Muscle layer of duodenum (tissue), 2 donors: ENCODE data around the gene ZNF831.

Experiments
- H3K27ac ChIP-seq: one replicate; pipeline ENCODE4 v1.7.0; 2013; ENCODE audit warnings: mild to moderate bottlenecking, low read length
- H3K27me3 ChIP-seq: one replicate; pipeline ENCODE4 v1.7.0; 2013; ENCODE audit warnings: low read depth, mild to moderate bottlenecking, control low read depth, low read length
- H3K36me3 ChIP-seq, 2 donors: one replicate each; pipeline ENCODE4 v1.7.0; 2013; ENCODE audit warnings: low read length in 2 of 2, control low read depth in 1 of 2, mild to moderate bottlenecking in 1 of 2; ENCODE audit not compliant: insufficient read depth in 2 of 2, control insufficient read depth in 1 of 2
- H3K4me1 ChIP-seq, 2 donors: one replicate each; pipeline ENCODE4 v1.7.0; 2013; ENCODE audit warnings: low read length in 2 of 2, mild to moderate bottlenecking in 2 of 2, control low read depth in 1 of 2, moderate library complexity in 1 of 2; ENCODE audit not compliant: insufficient read depth in 2 of 2, control insufficient read depth in 1 of 2
- H3K4me3 ChIP-seq, 2 donors: one replicate each; pipeline ENCODE4 v1.7.0; 2013; ENCODE audit warnings: low read length in 2 of 2, low read depth in 1 of 2, mild to moderate bottlenecking in 1 of 2
- H3K9me3 ChIP-seq, 2 donors: one replicate each; pipeline ENCODE4 v1.7.0; 2013; ENCODE audit warnings: low read length in 2 of 2, control low read depth in 1 of 2, mild to moderate bottlenecking in 1 of 2; ENCODE audit not compliant: control insufficient read depth in 1 of 2
- donor health status: healthy.

The ZNF831 gene

DNA sequence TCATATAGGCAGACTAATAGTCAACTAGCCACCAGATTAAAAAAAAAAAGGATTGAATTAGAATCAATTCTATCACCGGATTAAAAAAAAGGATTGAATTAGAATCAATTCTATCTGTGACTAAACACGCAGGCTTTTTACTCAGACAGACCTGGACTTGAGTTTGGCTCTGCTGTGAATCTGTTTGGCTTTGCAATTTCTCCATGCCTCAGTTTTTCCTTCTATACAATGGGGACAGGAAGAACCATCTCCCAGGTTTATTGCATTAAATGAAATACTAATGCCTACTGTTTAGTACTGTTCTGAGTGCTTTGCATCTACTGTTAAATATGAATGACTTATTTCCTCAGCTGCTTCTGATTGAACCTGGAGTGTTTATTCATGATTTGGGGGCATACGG, 106.8 kb downstream of the ZNF831 start:
- no peaks in the 10 kb centered on the region for H3K9me3 ChIP-seq
- H3K27me3 ChIP-seq: no peaks in the 10 kb centered on the region
- no peaks in the 10 kb centered on the region for H3K36me3 ChIP-seq
- H3K4me3 ChIP-seq: no peak overlapping the region
- H3K27ac ChIP-seq: no peak overlapping the region
- H3K4me1 ChIP-seq: no peaks in the 10 kb centered on the region

DNA sequence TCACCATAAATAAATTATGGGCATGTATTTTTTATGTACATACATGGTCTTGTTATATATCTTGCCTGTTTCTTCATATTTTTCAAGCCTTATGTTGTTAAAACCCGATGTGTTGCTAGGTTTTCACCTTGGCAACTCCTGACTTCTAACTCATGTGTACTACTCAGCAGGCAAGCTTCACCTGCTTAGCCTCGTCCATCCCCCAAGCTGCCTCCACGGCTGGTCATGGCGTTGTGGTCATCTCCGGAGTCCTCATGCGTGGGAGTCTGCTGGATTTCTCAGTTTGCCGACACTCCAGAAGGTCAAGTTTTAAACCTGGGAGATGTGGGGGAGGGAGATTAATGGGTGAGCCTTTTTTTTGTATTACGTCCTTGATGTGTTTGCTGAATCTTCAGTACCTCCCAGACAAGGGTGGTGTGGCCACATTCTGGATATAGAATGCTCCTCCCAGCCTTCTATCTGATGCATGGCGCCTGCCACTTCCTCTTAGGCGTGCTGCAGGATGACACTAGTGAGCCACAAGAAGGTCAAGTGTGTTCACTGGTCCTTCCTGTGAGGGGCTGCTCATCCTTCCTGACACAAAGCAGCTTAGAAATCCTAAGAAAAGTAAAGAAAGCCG, 110.2 kb downstream of the ZNF831 start:
- Histone ChIP-seq H3K9me3 (no peaks in the 10 kb centered on the region), H3K4me1 (no peaks in the 10 kb centered on the region), H3K4me3 (no peak overlapping the region), H3K27ac (no peak overlapping the region), H3K36me3 (no peaks in the 10 kb centered on the region), H3K27me3 (no peaks in the 10 kb centered on the region)

DNA sequence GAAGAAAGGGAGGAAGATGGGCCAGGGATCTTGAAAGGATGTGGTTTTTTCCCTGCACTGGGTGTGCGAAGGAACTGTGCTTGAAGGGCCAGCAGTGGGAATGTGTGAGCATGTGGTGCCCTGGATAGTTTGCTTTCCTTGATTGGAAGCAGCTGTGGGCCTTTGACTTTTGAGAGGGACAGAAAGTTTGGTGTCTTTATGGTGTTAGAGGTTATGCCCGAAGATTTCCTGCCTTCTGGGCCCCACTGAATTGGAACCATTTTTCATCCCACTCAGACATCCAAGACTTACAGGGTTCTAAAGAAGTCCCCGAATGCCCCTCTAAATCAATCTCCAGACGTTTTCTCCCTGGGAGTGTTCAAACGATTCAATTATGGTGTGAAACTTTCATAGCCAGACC, 113.3 kb downstream of the ZNF831 start:
- Histone ChIP-seq H3K27ac (no peak overlapping the region), H3K27me3 (no peaks in the 10 kb centered on the region), H3K4me3 (no peak overlapping the region), H3K9me3 (no peaks in the 10 kb centered on the region), H3K36me3 (no peaks in the 10 kb centered on the region), H3K4me1 (no peaks in the 10 kb centered on the region)

GRCh38 chr20:59284470-59284869, 120.8 kb downstream of the ZNF831 start:
- Histone ChIP-seq H3K4me3 (no peak overlapping the region), H3K9me3 (no peaks in the 10 kb centered on the region), H3K36me3 (no peaks in the 10 kb centered on the region), H3K4me1 (no peaks in the 10 kb centered on the region), H3K27me3 (no peaks in the 10 kb centered on the region), H3K27ac (no peak overlapping the region)

DNA sequence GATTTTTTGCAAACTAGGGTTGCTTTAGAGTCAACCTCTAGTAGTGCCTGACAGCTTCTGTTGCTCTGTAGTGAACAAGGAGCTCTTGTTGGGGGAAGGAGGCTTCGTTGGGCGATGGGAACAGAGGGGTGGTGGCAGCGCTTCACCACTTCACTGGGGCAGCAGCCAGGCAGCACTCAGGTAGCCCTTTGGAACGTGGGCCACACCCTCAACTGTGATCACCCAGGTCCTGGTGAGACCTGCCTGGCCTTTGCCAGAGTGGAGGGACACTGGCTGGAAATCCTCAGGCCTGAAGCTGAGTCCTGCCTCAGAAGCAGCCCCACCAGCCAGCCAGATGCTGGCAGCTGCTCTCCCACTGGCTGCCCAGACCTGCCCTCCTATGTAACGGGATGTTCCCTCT, 126.4 kb downstream of the ZNF831 start:
- Histone ChIP-seq H3K4me1 (no peaks in the 10 kb centered on the region), H3K27ac (no peak overlapping the region), H3K36me3 (no peaks in the 10 kb centered on the region), H3K9me3 (no peaks in the 10 kb centered on the region), H3K4me3 (no peak overlapping the region), H3K27me3 (no peaks in the 10 kb centered on the region)

GRCh38 chr20:59291740-59292383, 128.2 kb downstream of the ZNF831 start:
- Histone ChIP-seq H3K4me1 (no peaks in the 10 kb centered on the region), H3K27ac (no peak overlapping the region), H3K4me3 (no peak overlapping the region), H3K9me3 (no peaks in the 10 kb centered on the region), H3K27me3 (no peaks in the 10 kb centered on the region), H3K36me3 (no peaks in the 10 kb centered on the region)

DNA sequence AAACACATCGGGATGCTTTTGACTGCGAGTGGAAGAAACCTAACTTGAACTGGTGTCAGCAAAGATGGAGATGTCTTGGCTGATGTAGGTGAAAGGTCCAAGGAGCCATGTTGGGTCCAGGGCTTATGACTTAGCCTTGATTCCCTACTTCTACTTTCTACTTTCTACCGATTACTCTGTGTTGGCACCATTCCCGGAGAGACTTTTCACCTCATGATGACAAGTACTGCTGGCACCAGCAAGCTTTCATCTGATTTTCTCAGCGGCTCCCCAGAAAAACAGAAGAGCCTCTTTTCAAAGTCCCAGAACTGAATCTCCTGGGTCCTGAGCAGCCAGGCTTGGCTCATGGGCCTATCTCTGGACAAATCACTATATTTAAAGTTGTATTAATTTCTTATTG, 131.9 kb downstream of the ZNF831 start:
- H3K27ac ChIP-seq: no peak overlapping the region
- H3K9me3 ChIP-seq: peaks cover 0 to 5% of the 10 kb centered on the region in 2 donors
- peaks cover 2 to 5% of the 10 kb centered on the region in 2 donors for H3K4me1 ChIP-seq
- no peak overlapping the region for H3K4me3 ChIP-seq
- peaks cover 16% of the 10 kb centered on the region for H3K27me3 ChIP-seq
- H3K36me3 ChIP-seq: no peaks in the 10 kb centered on the region

DNA sequence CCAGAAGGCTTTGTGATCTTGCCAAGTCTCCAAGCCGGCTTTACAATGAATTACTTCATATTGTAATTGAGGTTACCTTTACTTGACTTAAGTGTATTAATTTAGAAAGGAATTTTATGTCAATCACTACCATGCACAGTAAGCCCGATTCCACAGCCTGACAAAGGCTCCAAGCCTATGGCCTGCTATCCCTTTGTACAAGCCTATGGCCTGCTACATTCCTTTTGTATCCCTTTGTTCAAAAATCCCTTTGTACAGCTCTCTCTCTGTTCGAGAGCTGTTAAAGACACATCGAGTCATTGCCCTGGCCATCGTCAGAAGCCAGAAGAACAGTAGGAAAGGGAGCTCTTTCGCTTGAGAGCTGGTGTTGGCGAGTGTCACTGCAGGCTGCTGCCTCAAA, 134.1 kb downstream of the ZNF831 start:
- Histone ChIP-seq H3K9me3 (peaks cover 0 to 5% of the 10 kb centered on the region in 2 donors), H3K36me3 (no peaks in the 10 kb centered on the region), H3K4me3 (no peak overlapping the region), H3K4me1 (peaks cover 5 to 9% of the 10 kb centered on the region in 2 donors), H3K27me3 (peaks cover 30% of the 10 kb centered on the region), H3K27ac (no peak overlapping the region)

- peaks cover 5 to 9% of the 10 kb centered on the region in 2 donors for H3K4me1 ChIP-seq
- H3K27ac ChIP-seq: no peak overlapping the region
- H3K9me3 ChIP-seq: peaks cover 0 to 5% of the 10 kb centered on the region in 2 donors
- no peaks in the 10 kb centered on the region for H3K36me3 ChIP-seq
- H3K27me3 ChIP-seq: peaks cover 30% of the 10 kb centered on the region
- H3K4me3 ChIP-seq: no peak overlapping the region
These were observed 136.3 kb downstream of the ZNF831 start for GRCh38 chr20:59299945-59300332.

DNA sequence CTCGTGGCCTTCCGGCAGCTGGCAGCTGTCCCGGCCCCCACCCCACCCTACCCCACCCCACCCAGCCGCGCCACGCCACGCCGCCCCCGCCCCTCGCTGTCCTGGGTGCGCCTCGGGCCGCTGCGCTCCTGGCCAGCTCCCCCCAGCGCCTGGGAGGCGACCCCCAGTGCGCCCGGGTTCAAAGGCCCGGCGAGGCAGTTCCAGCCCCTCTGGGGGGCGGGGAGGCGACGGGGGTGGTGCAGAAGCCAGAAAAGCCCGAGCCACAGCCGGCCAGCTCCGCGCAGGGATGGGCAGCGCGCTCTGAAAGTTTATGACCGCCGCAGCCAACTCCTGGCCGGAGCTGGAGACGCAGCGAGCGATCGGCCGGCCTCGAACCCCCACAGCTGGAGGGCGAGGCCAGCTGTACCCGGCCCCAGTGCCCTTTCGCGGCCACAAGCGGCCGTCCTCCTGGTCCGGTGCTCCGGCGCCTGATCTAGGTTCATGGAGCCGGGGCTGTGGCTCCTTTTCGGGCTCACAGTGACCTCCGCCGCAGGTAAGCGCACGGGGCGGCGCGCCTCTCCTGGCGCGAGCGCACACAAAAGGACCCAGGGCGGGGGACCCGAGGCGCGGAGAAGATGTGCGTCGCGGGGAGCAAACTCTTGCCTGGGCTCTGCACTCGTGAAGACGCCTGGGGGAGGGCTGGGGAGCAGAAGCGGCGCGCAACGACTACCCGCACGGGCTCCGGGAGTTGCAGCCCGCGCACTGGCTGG, 136.9 kb downstream of the ZNF831 start, which contains the start of gene EDN3:
Gene EDN3 (plus strand): TSS at position 279 of the 749 bp plus-strand sequence. CDS start 202 bp downstream, at position 481.
- H3K36me3 ChIP-seq: no peaks in the 10 kb centered on the region
- H3K27ac ChIP-seq: no peak within 1 kb of the TSS
- H3K27me3 ChIP-seq: peaks cover 30% of the 10 kb centered on the region
- H3K4me1 ChIP-seq: peaks cover 5 to 9% of the 10 kb centered on the region in 2 donors
- H3K4me3 ChIP-seq: no peak within 1 kb of the TSS
- H3K9me3 ChIP-seq: peaks cover 0 to 5% of the 10 kb centered on the region in 2 donors

GRCh38 chr20:59301343-59302007, 137.9 kb downstream of the ZNF831 start:
- Histone ChIP-seq H3K9me3 (peaks cover 0 to 5% of the 10 kb centered on the region in 2 donors), H3K4me3 (no peak overlapping the region), H3K27me3 (peaks cover 30% of the 10 kb centered on the region), H3K4me1 (peaks cover 5 to 9% of the 10 kb centered on the region in 2 donors), H3K27ac (no peak overlapping the region), H3K36me3 (no peaks in the 10 kb centered on the region)
